ENCODE data around the gene HOXB5.

HOXB5 gene

GRCh38 chr17:48546137-48546923 is 47.2 kb downstream of the HOXB5 start:
- no peak for DNase-seq

- no peak for DNase-seq
Observed at GRCh38 chr17:48545539-48545938, 48.0 kb downstream of the HOXB5 start.

- DNase-seq, result no peak
Observed at GRCh38 chr17:48545022-48545375, 48.6 kb downstream of the HOXB5 start, which contains the start of gene HOXB2. TSS of gene HOXB2 (minus strand) at chr17:48545109. CDS start at chr17:48544911, 198 bp downstream.

- peak; percentile 46 for DNase-seq
Observed at GRCh38 chr17:48544349-48545021, 49.1 kb downstream of the HOXB5 start.

- no peak for DNase-seq
Observed at GRCh38 chr17:48543854-48544348, 49.7 kb downstream of the HOXB5 start.

- DNase-seq, result peak; percentile 72
Observed at GRCh38 chr17:48543107-48543853, 50.3 kb downstream of the HOXB5 start.

GRCh38 chr17:48542698-48543106 is 50.9 kb downstream of the HOXB5 start:
- DNase-seq, result no peak

- peak; percentile 42 for DNase-seq
Observed at GRCh38 chr17:48542114-48542656, 51.4 kb downstream of the HOXB5 start.

- DNase-seq, result peak; percentile 52
Observed at GRCh38 chr17:48541577-48542113, 51.9 kb downstream of the HOXB5 start.
